Fibroblast of lung (primary cell): ENCODE measurements around the gene SNX6.

Experiments
- CTCF ChIP-seq, 2 donors: IDR thresholded peaks in 1 of 2; conservative IDR thresholded peaks in 1 of 2; 1 replicate in 1 of 2; 2 replicates in 1 of 2; pipeline ENCODE4 v1.5.1; 2011 to 2012; ENCODE audit warnings: low read length in 2 of 2, control low read depth in 1 of 2, inconsistent platforms in 1 of 2, low read depth in 1 of 2, mild to moderate bottlenecking in 1 of 2
- EZH2 ChIP-seq: IDR thresholded peaks from 2 replicates; pipeline ENCODE4 v1.5.1; 2012; ENCODE audit warnings: low read length, control low read depth, mild to moderate bottlenecking; ENCODE audit errors: missing control alignments

- TF ChIP-seq CTCF (conservative IDR thresholded peaks at IDR 0.05 in 1 of 2, IDR thresholded peaks at IDR 0.05 in 1 of 2; ENCODE audit: low read depth in 1 of 2, low read length in 2 of 2) (no peak), EZH2 (no peak)
Observed at GRCh38 chr14:34676516-34677211, 46.7 kb upstream of the SNX6 start.
